Ishikawa (cell line): Measurements from ENCODE around the gene NEURL1.

Source experiments
- CEBPB ChIP-seq: IDR thresholded peaks from 2 replicates; pipeline ENCODE4 v1.6.1; 2012
- CREB1 ChIP-seq: IDR thresholded peaks from 2 replicates; pipeline ENCODE4 v1.6.1; 2012; ENCODE audit warnings: low read depth
- EGR1 ChIP-seq: IDR thresholded peaks from 2 replicates; pipeline ENCODE4 v1.6.1; 2012
- EP300 ChIP-seq: IDR thresholded peaks from 2 replicates; pipeline ENCODE4 v1.6.1; 2012; ENCODE audit warnings: borderline replicate concordance
- FOXM1 ChIP-seq: IDR thresholded peaks from 2 replicates; pipeline ENCODE4 v1.6.1; 2012; ENCODE audit warnings: low read depth, borderline replicate concordance
- NFIC ChIP-seq: IDR thresholded peaks from 2 replicates; pipeline ENCODE4 v1.6.1; 2012
- RAD21 ChIP-seq: IDR thresholded peaks from 2 replicates; pipeline ENCODE4 v1.6.1; 2012; ENCODE audit warnings: low read depth
- REST ChIP-seq: IDR thresholded peaks from 2 replicates; pipeline ENCODE4 v1.6.1; 2012; ENCODE audit warnings: low read depth, mild to moderate bottlenecking
- TAF1 ChIP-seq: IDR thresholded peaks from 2 replicates; pipeline ENCODE4 v1.6.1; 2012; ENCODE audit warnings: low read depth, mild to moderate bottlenecking
- TEAD4 ChIP-seq: IDR thresholded peaks from 2 replicates; pipeline ENCODE4 v1.6.1; 2012

DNA sequence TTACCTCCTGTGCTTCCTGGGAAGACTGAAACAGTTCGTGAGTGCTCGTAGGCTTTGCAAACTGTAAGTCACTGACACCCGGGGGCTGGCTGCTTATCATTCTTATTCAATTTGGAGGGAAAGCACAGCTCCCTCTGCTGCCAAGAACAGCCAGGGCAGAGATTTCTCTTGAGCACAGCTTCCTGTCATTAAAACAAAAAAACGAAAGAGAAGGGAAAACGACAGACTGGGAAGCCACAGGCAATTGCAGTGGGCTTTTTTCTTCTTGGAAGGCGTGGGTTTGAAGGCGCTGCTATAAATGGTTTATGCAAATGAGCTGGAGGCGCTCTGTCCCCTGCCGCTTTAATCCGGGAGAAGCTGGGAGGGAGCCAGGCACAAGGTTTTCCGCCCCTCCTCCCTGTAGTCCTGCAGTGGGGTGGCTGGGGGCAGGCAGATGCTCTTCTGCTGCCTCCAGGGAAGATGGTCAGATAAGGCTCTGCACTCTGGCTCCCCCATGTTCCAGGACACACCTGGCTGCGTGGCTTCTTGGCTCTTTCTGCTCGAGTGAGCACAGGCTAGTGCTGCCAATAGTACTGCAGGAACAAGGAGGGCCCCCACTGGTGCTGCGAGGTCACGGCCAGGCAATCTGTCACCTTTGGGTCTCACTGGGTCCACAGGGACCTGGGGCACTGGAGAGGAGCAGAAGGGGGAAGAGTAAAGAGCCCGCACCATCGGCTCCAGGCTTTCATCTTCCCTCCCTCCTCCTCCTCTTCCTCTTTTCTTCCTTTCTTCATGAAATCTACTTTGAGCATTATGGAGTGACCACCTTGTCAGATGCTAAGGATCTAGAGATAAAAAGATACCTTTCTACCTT is 49.5 kb downstream of the NEURL1 start:
- TF ChIP-seq RAD21: peak; percentile 35
- TF ChIP-seq EP300: no peak
- no peak for TF ChIP-seq REST
- TF ChIP-seq NFIC: peak; percentile 9; the same call in 1 of the 2 replicates
- TF ChIP-seq TAF1: no peak
- TF ChIP-seq TEAD4: no peak
- TF ChIP-seq CREB1: no peak
- TF ChIP-seq EGR1: no peak
- TF ChIP-seq FOXM1: no peak
- no peak for TF ChIP-seq CEBPB
